GM10266 (cell line): ENCODE data around the gene YTHDC1.

Experiments used
- DNase-seq: peaks from one replicate; pipeline ENCODE4 v3.0.0; 2012; ENCODE audit errors: extremely low spot score
- TF ChIP-seq, protein P1 (sequence below): IDR thresholded peaks from 2 replicates; pipeline ENCODE4 v1.5.1; 2012; ENCODE audit warnings: mild to moderate bottlenecking, low read depth; ENCODE audit not compliant: control insufficient read depth, insufficient read depth; ENCODE audit errors: missing control alignments

YTHDC1 gene

DNA sequence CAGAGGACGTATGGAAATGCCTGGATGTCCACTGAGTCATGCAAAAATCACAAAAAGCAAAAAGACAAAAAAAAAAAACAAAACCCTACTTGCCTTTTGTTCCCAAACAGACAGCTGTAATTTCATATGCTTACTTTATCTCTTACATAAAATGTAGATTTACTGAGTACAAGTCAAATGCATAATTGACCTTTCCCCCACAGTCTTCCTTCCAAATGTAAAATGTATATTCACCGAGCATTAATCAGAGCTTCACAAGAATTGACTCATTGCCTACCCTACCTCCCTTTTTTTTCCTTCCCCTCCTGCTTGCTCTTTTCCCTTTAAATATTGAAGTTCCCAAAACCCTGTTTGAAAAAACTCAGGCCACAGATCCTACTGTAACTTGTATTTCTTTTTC lies 71.9 kb downstream of the YTHDC1 start:
- DNase-seq, result no peak
- TF ChIP-seq, protein P1, sequence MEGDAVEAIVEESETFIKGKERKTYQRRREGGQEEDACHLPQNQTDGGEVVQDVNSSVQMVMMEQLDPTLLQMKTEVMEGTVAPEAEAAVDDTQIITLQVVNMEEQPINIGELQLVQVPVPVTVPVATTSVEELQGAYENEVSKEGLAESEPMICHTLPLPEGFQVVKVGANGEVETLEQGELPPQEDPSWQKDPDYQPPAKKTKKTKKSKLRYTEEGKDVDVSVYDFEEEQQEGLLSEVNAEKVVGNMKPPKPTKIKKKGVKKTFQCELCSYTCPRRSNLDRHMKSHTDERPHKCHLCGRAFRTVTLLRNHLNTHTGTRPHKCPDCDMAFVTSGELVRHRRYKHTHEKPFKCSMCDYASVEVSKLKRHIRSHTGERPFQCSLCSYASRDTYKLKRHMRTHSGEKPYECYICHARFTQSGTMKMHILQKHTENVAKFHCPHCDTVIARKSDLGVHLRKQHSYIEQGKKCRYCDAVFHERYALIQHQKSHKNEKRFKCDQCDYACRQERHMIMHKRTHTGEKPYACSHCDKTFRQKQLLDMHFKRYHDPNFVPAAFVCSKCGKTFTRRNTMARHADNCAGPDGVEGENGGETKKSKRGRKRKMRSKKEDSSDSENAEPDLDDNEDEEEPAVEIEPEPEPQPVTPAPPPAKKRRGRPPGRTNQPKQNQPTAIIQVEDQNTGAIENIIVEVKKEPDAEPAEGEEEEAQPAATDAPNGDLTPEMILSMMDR, result no peak

- TF ChIP-seq, protein P1, result no peak
- DNase-seq, result no peak
Observed at GRCh38 chr4:68277627-68278026, 72.3 kb downstream of the YTHDC1 start.

DNA sequence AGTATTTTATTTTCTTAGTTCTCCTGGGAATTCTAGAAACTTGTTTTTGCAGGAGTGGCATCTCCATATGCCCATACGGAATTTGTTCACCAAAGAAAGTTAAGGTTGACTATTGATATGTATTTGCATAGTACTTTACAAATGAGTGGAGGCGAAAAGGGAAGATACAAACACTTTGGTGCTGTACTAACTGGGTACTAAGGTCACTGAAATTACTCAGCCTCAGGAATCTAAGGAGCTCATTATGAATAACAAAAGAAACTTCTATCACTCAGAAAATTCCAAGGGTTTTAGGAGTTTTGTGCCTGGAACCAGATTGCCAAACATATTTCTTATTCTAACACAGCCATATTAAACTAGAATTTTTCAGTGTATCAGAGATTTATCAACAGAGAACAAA lies 77.0 kb downstream of the YTHDC1 start:
- no peak for DNase-seq
- TF ChIP-seq, protein P1, result no peak

DNA sequence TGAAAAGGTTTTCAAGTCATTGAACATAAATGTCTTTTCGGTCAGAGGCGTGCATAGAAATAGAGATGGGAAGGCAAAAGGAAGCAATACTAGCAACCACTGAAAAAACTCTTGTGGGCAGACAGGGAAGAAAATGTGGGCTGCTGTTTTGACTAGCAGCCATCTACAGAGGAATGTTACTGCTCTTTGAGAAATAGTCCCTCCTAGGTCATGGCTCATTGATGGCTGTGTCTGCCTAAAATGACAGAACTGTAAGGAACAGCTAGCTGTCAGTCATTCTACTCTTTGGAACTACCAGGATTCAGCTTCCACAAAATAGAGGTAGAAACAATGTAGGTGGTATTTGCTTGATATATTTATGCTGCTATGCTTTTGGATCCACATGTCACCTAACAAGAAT lies 77.5 kb downstream of the YTHDC1 start:
- TF ChIP-seq, protein P1, result no peak
- DNase-seq, result no peak

- peak; percentile 42 for DNase-seq
- TF ChIP-seq, protein P1, result peak; percentile 66
Observed at GRCh38 chr4:68271851-68272357, 78.0 kb downstream of the YTHDC1 start.

- DNase-seq, result no peak
Observed at GRCh38 chr4:68267433-68267944, 82.4 kb downstream of the YTHDC1 start.

More at GRCh38 chr4:68267433-68267944, 82.4 kb downstream of the YTHDC1 start:
- TF ChIP-seq, protein P1, result no peak
